ENCODE measurements around the gene ZNF407. TPM values are rescaled to one million over a fixed set of nuclear protein-coding genes. Genes with fewer than 3 reads are reported as not detected.

The ZNF407 gene
- total RNA-seq, 1 donor: 16.6 TPM

DNA sequence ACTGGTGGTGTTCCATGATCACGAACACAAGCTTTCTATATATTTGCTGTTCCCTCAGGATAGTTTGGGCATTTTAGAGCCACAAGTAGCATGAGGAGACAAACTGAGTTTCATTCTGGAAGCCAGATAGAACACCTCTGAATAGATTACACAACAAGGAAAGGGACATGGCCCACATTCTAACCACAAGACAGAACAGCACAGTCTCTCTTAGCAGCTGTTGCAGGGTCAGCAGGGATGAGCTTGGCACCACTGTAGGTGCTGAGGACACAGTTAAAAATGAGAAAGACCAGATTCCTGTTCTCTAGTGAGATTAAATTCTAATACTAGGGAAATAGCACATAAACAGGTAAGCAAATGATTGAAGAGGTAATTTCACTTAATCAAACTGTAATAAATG, 235.3 kb downstream of the ZNF407 start:
- Histone ChIP-seq H3K79me2 (ENCODE audit: insufficient read depth, low read length) (no peaks in the 10 kb centered on the region), H4K20me1 (ENCODE audit: insufficient read depth, low read length) (no peaks in the 10 kb centered on the region), H3K27ac (ENCODE audit: low read depth, low read length) (no peak overlapping the region), H3K4me3 (ENCODE audit: insufficient read depth, low read length) (no peak overlapping the region), H3K27me3 (ENCODE audit: insufficient read depth, low read length) (no peaks in the 10 kb centered on the region), H3K4me1 (ENCODE audit: insufficient read depth, low read length) (peaks cover 12% of the 10 kb centered on the region), H3K4me2 (ENCODE audit: insufficient read depth, low read length) (no peak overlapping the region), H3K9me3 (ENCODE audit: low read depth, low read length) (no peaks in the 10 kb centered on the region), H2AFZ (ENCODE audit: low read length) (no peak overlapping the region), H3K36me3 (ENCODE audit: insufficient read depth, low read length) (no peaks in the 10 kb centered on the region)
- no peak for DNase-seq (ENCODE audit: insufficient read length, low spot score, missing footprints)
- TF ChIP-seq, protein P1, sequence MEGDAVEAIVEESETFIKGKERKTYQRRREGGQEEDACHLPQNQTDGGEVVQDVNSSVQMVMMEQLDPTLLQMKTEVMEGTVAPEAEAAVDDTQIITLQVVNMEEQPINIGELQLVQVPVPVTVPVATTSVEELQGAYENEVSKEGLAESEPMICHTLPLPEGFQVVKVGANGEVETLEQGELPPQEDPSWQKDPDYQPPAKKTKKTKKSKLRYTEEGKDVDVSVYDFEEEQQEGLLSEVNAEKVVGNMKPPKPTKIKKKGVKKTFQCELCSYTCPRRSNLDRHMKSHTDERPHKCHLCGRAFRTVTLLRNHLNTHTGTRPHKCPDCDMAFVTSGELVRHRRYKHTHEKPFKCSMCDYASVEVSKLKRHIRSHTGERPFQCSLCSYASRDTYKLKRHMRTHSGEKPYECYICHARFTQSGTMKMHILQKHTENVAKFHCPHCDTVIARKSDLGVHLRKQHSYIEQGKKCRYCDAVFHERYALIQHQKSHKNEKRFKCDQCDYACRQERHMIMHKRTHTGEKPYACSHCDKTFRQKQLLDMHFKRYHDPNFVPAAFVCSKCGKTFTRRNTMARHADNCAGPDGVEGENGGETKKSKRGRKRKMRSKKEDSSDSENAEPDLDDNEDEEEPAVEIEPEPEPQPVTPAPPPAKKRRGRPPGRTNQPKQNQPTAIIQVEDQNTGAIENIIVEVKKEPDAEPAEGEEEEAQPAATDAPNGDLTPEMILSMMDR (IDR thresholded peaks at IDR 0.05; ENCODE audit: extremely low read depth, low read depth, low read length): no peak

GRCh38 chr18:74834424-74835309, 237.0 kb downstream of the ZNF407 start:
- H2AFZ ChIP-seq (ENCODE audit: low read length): no peak overlapping the region
- H3K4me2 ChIP-seq (ENCODE audit: insufficient read depth, low read length): no peak overlapping the region
- no peaks in the 10 kb centered on the region for H3K27me3 ChIP-seq (ENCODE audit: insufficient read depth, low read length)
- H3K4me3 ChIP-seq (ENCODE audit: insufficient read depth, low read length): no peak overlapping the region
- TF ChIP-seq, protein P1 (IDR thresholded peaks at IDR 0.05; ENCODE audit: extremely low read depth, low read depth, low read length): no peak
- H3K9me3 ChIP-seq (ENCODE audit: low read depth, low read length): no peaks in the 10 kb centered on the region
- H4K20me1 ChIP-seq (ENCODE audit: insufficient read depth, low read length): no peaks in the 10 kb centered on the region
- H3K27ac ChIP-seq (ENCODE audit: low read depth, low read length): no peak overlapping the region
- DNase-seq (ENCODE audit: insufficient read length, low spot score, missing footprints): no peak
- H3K79me2 ChIP-seq (ENCODE audit: insufficient read depth, low read length): no peaks in the 10 kb centered on the region
- H3K36me3 ChIP-seq (ENCODE audit: insufficient read depth, low read length): no peaks in the 10 kb centered on the region
- H3K4me1 ChIP-seq (ENCODE audit: insufficient read depth, low read length): peaks cover 12% of the 10 kb centered on the region

- peak overlapping the region; percentile 57 for H2AFZ ChIP-seq (ENCODE audit: low read length)
- H3K27ac ChIP-seq (ENCODE audit: low read depth, low read length): peak overlapping the region; percentile 21
- H3K36me3 ChIP-seq (ENCODE audit: insufficient read depth, low read length): no peaks in the 10 kb centered on the region
- H3K4me3 ChIP-seq (ENCODE audit: insufficient read depth, low read length): no peak overlapping the region
- no peaks in the 10 kb centered on the region for H3K9me3 ChIP-seq (ENCODE audit: low read depth, low read length)
- no peak for DNase-seq (ENCODE audit: insufficient read length, low spot score, missing footprints)
- H3K4me1 ChIP-seq (ENCODE audit: insufficient read depth, low read length): peaks cover 22% of the 10 kb centered on the region
- TF ChIP-seq, protein P1 (IDR thresholded peaks at IDR 0.05; ENCODE audit: extremely low read depth, low read depth, low read length): no peak
- no peaks in the 10 kb centered on the region for H3K27me3 ChIP-seq (ENCODE audit: insufficient read depth, low read length)
- peak overlapping the region; percentile 12 for H3K4me2 ChIP-seq (ENCODE audit: insufficient read depth, low read length)
- no peaks in the 10 kb centered on the region for H3K79me2 ChIP-seq (ENCODE audit: insufficient read depth, low read length)
- H4K20me1 ChIP-seq (ENCODE audit: insufficient read depth, low read length): no peaks in the 10 kb centered on the region
Observed at GRCh38 chr18:74836296-74837139, 238.8 kb downstream of the ZNF407 start.

Data from osteoblast (primary cell).